NCI-H526 (cell line): ENCODE measurements around the gene SLC16A1.
A peak's percentile ranks its signal among the peaks of the same experiment; 100 is the strongest.
"Not testable (repeated sequence)": the region's sequence is repeated elsewhere in the genome, so short reads cannot be mapped to it uniquely, and the experiment has no call there.

Experiments
- DNase-seq, 2 experiments: peaks; one replicate each; lab custom pipeline; 2025; lab: John Stamatoyannopoulos, UW

SLC16A1 gene

GRCh38 chr1:112964347-112964746 is 8.4 kb upstream of the SLC16A1 start:
- no peak for DNase-seq

GRCh38 chr1:112961072-112961471 is 5.1 kb upstream of the SLC16A1 start:
- DNase-seq = no peak

- DNase-seq = no peak
These were observed 4.4 kb upstream of the SLC16A1 start for GRCh38 chr1:112960384-112960783.

DNA sequence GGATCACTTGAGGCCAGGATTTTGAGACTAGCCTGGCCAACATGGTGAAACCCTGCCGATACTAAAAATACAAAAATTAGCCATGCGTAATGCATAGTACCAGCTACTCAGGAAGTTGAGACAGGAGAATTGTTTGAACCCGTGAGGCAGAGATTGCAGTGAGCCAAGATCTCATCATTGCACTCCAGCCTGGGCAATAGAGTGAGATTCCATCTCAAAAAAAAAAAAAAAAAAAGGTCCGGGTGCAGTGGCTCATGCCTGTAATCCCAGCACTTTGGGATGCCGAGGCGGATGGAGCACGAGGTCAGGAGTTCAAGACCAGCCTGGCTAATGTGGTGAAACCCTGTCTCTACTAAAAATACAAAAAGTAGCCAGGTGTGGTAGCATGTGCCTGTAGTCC is 2.2 kb upstream of the SLC16A1 start:
- DNase-seq = not testable (repeated sequence)

GRCh38 chr1:112957133-112957812 is 1.3 kb upstream of the SLC16A1 start:
- DNase-seq = peak; percentile 70

GRCh38 chr1:112956544-112957132 is 642 bp upstream of the SLC16A1 start:
- peak in 1 of 2 experiments; percentile 76 for DNase-seq

GRCh38 chr1:112954945-112955772 is 837 bp downstream of the SLC16A1 start:
- DNase-seq = peak; percentile 72 to 89

- DNase-seq = no peak
These were observed 1.9 kb downstream of the SLC16A1 start for GRCh38 chr1:112954017-112954650.

DNA sequence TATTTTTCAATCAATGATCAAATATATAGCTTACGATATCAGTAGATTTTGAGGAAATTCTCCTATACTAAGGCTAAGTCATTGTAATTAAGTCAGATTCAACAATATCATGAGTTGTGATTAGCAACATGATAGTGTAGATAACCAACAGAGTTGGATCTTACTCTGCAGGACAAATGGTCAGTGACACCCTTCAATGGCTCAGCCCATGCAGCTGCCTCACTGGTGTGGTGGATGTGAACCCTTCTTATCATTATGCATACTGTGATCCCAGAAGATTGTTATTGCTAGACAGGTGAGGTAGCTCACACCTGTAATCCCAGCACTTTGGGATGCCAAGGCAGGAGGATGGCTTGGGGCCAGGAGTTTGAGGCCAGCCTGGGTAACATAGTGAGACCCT is 5.6 kb downstream of the SLC16A1 start:
- no peak for DNase-seq

GRCh38 chr1:112946683-112947082 is 9.3 kb downstream of the SLC16A1 start:
- no peak for DNase-seq

DNA sequence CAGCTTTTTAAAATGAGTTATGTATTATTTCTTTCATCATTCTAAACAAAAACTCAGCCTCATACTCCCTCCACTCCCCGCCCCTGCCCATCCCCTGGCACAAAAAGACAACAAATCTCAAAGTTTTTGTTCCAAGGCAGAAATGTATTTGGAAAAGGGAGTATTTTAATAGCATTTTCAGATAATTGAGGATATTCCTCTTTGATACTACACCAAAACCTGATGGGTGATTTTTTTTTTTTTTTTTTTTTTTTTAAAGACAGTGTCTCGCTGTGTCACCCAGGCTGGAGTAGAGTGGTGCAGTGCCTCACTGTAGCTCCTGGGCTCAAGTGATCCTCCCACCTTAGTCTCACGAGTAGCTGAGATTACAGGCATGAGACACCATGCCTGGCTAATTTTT is 16.2 kb downstream of the SLC16A1 start:
- DNase-seq = no peak

DNA sequence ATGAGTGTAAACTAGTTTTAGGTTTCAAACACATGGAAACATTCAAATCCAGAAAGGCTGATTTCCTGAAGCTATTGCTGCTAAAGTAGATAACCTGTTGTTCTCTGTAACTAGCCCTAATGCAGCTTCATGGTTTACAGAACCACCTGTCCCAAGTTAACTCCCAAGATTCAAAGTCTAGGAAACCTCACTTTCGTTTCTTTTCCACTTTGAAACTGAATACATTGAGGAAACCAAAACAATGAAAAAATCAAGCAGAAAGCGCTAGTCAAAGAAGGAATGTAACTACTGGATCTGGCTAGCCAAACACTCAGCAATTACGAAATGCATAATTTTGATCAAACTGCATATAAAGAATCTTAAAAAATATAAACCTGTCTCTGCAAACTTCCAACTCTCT is 17.8 kb downstream of the SLC16A1 start:
- no peak for DNase-seq

DNA sequence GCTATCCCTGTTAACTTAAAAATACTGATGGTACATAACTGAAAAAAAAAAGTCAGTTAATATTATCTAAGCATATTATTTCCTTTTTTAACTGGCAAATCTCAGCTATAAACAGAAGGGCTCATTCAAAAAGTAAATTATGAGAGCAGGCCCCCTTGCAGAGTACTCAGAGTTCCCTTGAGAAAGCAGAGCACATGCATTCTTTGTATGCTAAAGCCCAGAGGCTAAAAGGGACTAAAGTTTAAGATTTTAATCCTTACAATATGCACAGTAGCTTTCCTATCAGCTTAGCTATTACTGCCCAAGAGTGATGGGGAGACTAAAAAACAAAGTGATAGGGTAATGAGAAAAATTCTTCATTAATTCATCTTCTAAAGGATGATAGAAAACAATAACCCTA is 18.5 kb downstream of the SLC16A1 start:
- no peak for DNase-seq

- DNase-seq = no peak
These were observed 18.9 kb downstream of the SLC16A1 start for GRCh38 chr1:112937070-112937469.

DNA sequence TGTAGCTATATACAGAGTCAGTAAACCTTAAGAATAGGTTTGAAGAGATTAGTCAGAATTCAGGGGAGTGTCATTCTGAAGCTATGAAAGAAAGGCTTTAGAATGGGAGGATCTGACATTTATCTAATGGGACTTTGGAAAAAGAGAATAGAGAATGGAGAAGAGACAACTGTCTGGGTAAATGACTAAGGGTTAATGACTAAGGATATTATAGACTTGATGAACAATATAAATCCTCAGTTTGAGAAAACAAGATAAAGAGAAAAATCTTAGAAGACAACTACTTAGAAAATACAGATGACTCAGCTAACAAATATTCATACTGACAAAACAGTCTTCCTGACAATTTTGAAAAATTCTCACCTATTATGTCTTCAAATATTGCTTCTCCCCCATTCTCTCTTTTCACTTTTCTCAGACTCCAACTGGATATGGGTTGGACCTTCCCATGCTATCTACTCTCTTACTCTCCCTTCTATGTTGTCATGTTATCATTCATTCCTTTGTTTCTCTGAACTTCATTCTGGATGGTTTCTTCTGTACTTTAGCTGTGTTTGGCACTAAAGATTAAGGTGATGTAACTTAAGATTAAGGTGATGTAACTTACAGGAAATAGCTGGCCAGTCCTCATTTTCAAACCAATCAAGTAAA is 20.4 kb downstream of the SLC16A1 start:
- DNase-seq = no peak

DNA sequence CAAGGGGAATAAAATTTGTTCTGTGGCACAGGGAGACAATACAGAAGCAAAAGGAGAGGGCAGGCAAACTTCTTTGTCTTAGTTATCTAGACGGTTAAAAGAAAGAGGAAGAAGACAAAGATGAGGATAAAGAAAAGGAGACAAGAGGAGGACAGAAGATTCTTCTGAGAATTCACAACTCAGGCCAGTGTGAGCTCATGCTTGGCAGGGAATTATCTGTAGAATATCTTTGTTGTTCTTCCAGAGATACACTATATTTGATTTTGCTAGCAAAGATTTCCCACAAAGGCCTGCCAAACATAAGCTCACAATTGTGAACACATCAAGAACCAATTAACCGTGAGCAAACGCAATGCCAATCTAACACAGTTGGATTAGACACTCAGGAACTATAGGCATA is 21.4 kb downstream of the SLC16A1 start:
- DNase-seq = no peak

- no peak for DNase-seq
These were observed 22.0 kb downstream of the SLC16A1 start for GRCh38 chr1:112933820-112934571.

DNA sequence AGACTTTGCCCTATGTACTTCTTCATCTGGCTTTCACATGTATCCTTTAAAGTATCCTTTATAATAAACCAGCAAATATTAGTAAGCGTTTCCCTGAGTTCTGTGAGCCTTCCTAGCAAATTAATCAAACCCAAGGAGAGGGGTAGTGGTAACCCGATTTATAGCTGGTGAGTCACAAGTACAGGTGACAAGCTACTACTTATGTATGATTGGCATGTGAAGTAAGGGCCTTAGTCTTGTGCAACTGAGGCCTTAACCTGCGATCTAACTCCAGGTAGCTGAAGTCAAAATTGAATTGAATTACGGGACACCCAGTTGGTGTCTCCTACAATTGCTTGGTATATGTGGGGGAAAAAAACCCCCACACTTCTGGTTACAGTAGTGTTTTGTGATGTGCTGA is 26.0 kb downstream of the SLC16A1 start:
- DNase-seq = no peak

DNA sequence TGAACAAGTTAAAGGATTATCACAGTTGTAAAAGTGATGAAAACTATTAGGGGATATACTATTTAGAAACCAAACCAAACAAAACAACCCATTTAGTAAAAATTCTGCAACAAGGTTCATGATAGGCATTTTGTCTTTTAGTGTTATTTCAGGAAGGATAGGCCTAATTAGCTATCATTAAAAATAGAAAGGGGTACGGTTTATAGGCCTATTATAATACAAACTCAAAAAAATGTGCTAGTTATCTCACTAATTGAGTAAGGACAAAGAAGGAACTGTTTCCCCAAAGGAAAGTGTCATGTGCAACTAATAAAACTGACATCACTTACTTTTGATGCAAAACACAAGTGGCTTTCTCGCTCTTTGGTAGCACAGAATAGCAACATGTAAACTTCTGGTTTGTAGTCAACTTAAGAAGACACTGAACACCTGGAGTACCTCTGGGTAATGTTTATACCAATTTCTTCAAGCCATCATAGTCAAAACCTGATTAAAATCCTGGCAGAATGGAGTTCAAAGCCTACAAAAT is 28.5 kb downstream of the SLC16A1 start:
- no peak for DNase-seq

DNA sequence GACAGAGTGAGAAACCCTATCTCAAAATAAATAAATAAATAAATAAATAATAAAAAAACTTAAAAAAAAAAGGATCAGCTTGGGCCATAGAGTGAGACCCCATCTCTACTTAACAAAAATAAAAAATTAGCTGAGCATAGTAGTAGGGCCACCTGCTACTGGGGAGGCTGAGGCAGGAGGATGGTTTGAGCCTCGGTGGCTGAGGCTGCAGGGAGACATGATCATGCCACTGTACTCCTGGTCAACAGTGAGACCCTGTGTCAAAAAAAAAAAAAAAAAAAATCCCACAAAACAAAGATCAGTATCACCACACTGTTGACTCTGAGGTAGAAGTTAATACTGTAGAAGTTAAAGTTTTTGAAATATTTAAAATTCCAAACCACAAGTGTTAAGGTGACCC is 29.1 kb downstream of the SLC16A1 start:
- no peak for DNase-seq

DNA sequence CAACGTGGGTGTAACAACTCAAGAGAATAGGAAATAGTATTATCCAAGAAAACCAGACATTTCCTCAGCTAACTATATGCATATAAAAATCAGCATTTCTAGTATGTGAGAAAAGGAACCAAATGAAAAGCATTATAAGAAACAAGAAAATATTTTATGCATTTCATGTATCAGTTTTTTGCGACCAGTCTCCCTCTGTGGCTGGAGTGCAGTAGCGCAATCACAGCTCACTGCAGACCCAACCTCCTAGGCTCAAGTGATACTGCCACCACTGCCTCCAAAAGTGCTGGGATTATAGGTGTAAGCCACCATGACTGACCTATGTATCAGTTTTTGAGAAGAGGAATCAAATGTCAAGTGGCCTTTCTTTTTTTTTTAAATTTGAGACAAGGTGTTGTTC is 31.0 kb downstream of the SLC16A1 start:
- DNase-seq = no peak
